Measurements from ENCODE around the gene TMEM161A.

GRCh38 chr19:19138109-19138981 lies at the start of gene TMEM161A:
- TF ChIP-seq EZH2 (IDR thresholded peaks at IDR 0.05; ENCODE audit: borderline replicate concordance, insufficient read depth, low read depth, low read length, poor library complexity, severe bottlenecking) (no peak), CTCF (IDR thresholded peaks at IDR 0.05) (no peak)
